Loucy (cell line): ENCODE measurements around the gene TUB.

Experiments
- H2AFZ ChIP-seq: fragments of 200-600 bp; sonication (generic); 2 replicates; pipeline ENCODE4 v1.6.0; 2016; ENCODE audit warnings: antibody characterized with exemption, mild to moderate bottlenecking, low read length, moderate library complexity
- H3F3A ChIP-seq: fragments of 200-600 bp; 2 replicates; pipeline ENCODE4 v1.6.0; 2016; ENCODE audit warnings: antibody characterized with exemption, low read depth, mild to moderate bottlenecking
- H3K27me3 ChIP-seq: fragments of 200-600 bp; sonication (generic); 2 replicates; pipeline ENCODE4 v1.6.1; 2014; ENCODE audit warnings: low read length, mild to moderate bottlenecking; ENCODE audit not compliant: insufficient read depth, poor library complexity, severe bottlenecking
- H3K36me3 ChIP-seq: fragments of 200-600 bp; sonication (generic); 2 replicates; pipeline ENCODE4 v1.6.1; 2016; ENCODE audit warnings: low read length; ENCODE audit not compliant: insufficient read depth
- H3K4me1 ChIP-seq: fragments of 200-600 bp; sonication (generic); 2 replicates; pipeline ENCODE4 v1.5.1; 2014; ENCODE audit warnings: low read length, mild to moderate bottlenecking; ENCODE audit not compliant: insufficient read depth, poor library complexity, severe bottlenecking
- H3K4me2 ChIP-seq: fragments of 200-600 bp; sonication (generic); 2 replicates; pipeline ENCODE4 v1.6.0; 2014; ENCODE audit warnings: antibody characterized with exemption, low read length, low read depth, mild to moderate bottlenecking; ENCODE audit not compliant: poor library complexity, severe bottlenecking
- H3K4me3 ChIP-seq: fragments of 200-600 bp; sonication (generic); 2 replicates; pipeline ENCODE4 v1.5.1; 2014; ENCODE audit warnings: low read length, mild to moderate bottlenecking, mixed read lengths; ENCODE audit not compliant: poor library complexity, severe bottlenecking
- H3K79me2 ChIP-seq: fragments of 200-600 bp; sonication (generic); 2 replicates; pipeline ENCODE4 v1.6.1; 2014; ENCODE audit warnings: low read length; ENCODE audit not compliant: insufficient read depth
- H3K9ac ChIP-seq: fragments of 200-600 bp; sonication (generic); 2 replicates; pipeline ENCODE4 v1.6.0; 2014; ENCODE audit warnings: mild to moderate bottlenecking, low read depth, low read length, moderate library complexity; ENCODE audit not compliant: poor library complexity, severe bottlenecking
- H3K9me2 ChIP-seq: fragments of 200-600 bp; sonication (generic); replicated peaks from 2 replicates; pipeline ENCODE4 v1.6.1; 2016; ENCODE audit warnings: low read depth, low read length, mixed read lengths
- H3K9me3 ChIP-seq: fragments of 200-600 bp; sonication (generic); 2 replicates; pipeline ENCODE4 v1.6.1; 2014; ENCODE audit warnings: mild to moderate bottlenecking, antibody characterized with exemption, low read length, low read depth; ENCODE audit not compliant: insufficient read depth
- H4K20me1 ChIP-seq: fragments of 200-600 bp; sonication (generic); 2 replicates; pipeline ENCODE4 v1.6.0; 2014; ENCODE audit warnings: antibody characterized with exemption, low read length, mild to moderate bottlenecking; ENCODE audit not compliant: insufficient read depth, poor library complexity, severe bottlenecking
- CTCF ChIP-seq: fragments of 200-600 bp; sonication (generic); conservative IDR thresholded peaks from 2 replicates; pipeline ENCODE4 v1.5.1; 2014; ENCODE audit warnings: mild to moderate bottlenecking, antibody characterized with exemption, low read length
- EZH2phosphoT487 ChIP-seq: fragments of 200-600 bp; IDR thresholded peaks from 2 replicates; pipeline ENCODE4 v1.6.1; 2018; ENCODE audit warnings: antibody characterized with exemption, mild to moderate bottlenecking, moderate library complexity, borderline replicate concordance

Gene TUB

GRCh38 chr11:8111636-8112035 is 30.6 kb downstream of the TUB start:
- Histone ChIP-seq H2AFZ (no peak overlapping the region), H3K9ac (no peak overlapping the region), H3K4me2 (no peak overlapping the region), H3K4me3 (no peak overlapping the region), H3K27me3 (no peaks in the 10 kb centered on the region), H3K36me3 (no peaks in the 10 kb centered on the region), H3K9me3 (peaks cover 11% of the 10 kb centered on the region; the same call in 1 of the 2 replicates), H3K79me2 (no peaks in the 10 kb centered on the region), H3K4me1 (no peaks in the 10 kb centered on the region), H3F3A (no peaks in the 10 kb centered on the region), H4K20me1 (no peaks in the 10 kb centered on the region), H3K9me2 (no peaks in the 10 kb centered on the region)
- TF ChIP-seq CTCF (no peak), EZH2phosphoT487 (no peak)

DNA sequence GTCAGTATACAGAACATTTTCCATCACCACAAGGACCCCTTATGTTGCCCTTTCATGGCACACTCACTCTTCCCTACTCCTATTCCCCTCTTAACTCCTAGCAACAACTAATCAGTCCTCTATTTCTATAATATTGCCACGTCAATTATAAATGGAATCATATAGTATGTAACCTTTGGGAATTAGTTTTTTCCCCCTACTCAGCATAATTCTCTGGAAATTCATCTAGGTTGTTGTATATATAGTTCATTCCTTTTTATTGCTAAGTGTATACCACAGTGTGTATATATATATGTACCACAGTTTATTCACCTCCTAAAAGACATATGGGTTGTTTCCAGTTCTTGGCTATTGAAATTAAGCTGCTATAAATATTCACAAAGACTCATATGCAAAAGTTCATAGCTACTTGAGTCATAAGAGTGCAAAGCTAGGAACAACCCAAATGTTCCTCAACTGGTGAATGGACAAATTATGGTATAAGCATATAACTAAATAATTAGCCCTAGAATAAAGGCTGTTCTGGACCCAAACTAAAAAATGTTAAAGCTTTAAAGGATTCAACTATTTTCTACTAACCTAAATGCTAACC is 41.3 kb downstream of the TUB start:
- Histone ChIP-seq H3K4me3 (no peak overlapping the region), H3K4me2 (no peak overlapping the region), H3K36me3 (no peaks in the 10 kb centered on the region; the same call in 1 of the 2 replicates), H3F3A (no peaks in the 10 kb centered on the region), H3K4me1 (no peaks in the 10 kb centered on the region), H3K27me3 (no peaks in the 10 kb centered on the region), H4K20me1 (no peaks in the 10 kb centered on the region), H3K9me3 (peaks cover 10% of the 10 kb centered on the region; the same call in 1 of the 2 replicates), H3K9me2 (no peaks in the 10 kb centered on the region), H2AFZ (no peak overlapping the region), H3K9ac (no peak overlapping the region), H3K79me2 (no peaks in the 10 kb centered on the region)
- TF ChIP-seq EZH2phosphoT487 (no peak), CTCF (no peak)

DNA sequence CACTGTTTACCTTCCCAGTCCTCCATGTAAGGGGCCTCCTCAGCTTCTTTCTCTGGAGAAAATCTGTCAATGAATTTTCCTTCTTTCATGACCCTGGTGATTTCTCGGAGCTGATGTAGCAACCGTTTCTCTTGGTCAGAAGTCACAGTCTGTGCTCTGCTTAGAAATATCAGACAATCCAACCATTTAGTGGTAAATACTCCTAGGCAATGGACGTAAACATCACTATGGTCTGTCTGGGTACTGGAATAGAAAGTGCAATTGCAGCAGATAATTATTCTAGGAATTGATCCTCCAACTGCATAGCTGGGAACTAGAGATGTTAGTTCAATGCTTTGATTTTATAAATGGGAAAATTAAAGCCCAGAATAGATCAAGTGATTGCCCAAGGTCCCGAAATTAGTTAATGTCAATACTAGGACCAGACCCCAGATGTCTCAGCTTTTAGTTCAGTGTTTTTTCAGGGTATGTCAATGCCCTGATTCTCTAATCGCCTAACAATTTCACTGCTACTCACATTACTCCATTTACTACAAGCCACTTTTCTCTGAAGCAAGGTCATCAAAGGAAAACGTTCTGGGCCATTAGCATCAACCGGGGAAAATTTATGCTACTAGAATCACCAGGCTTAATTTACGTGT is 45.8 kb downstream of the TUB start:
- H3K4me2 ChIP-seq: no peak overlapping the region
- H2AFZ ChIP-seq: no peak overlapping the region
- H3K36me3 ChIP-seq: no peaks in the 10 kb centered on the region
- H3F3A ChIP-seq: no peaks in the 10 kb centered on the region
- H3K9me3 ChIP-seq: no peaks in the 10 kb centered on the region
- no peaks in the 10 kb centered on the region for H3K79me2 ChIP-seq
- H3K27me3 ChIP-seq: no peaks in the 10 kb centered on the region
- no peak overlapping the region for H3K9ac ChIP-seq
- no peaks in the 10 kb centered on the region for H3K9me2 ChIP-seq
- no peaks in the 10 kb centered on the region for H4K20me1 ChIP-seq
- TF ChIP-seq EZH2phosphoT487 (no peak), CTCF (no peak)
- H3K4me1 ChIP-seq: no peaks in the 10 kb centered on the region
- no peak overlapping the region for H3K4me3 ChIP-seq
